HG03135 (cell line): ENCODE data around the gene BTRC.

Source experiments
- ATAC-seq: cut with Tn5 transposase; IDR thresholded peaks from one replicate; pipeline ENCODE4 v1.9.1; 2021; ENCODE audit warnings: mild to moderate bottlenecking, moderate library complexity; ENCODE audit not compliant: unreplicated experiment

The BTRC gene

GRCh38 chr10:101513733-101514132 is 159.8 kb downstream of the BTRC start:
- no peak for ATAC-seq

GRCh38 chr10:101525848-101526247 is 171.9 kb downstream of the BTRC start:
- no peak for ATAC-seq

DNA sequence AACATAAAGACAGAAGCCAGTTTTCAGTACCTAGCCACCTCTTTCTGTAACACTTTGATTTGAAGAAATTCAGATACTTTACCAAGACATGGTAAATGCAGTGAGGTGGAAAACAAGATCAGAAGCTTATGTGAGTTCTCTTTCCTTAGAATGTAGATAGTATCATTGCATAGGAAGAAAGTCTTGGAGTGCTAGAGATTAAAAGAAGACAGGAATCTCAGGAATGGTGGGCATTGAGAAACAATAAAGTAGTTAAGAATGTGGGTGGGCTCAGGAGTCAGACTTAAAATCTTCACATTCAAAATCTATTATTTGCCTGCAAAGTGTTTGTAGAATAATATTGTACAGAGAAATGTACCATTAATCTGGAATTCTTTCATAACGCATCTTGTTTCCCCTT is 175.2 kb downstream of the BTRC start:
- ATAC-seq: no peak

DNA sequence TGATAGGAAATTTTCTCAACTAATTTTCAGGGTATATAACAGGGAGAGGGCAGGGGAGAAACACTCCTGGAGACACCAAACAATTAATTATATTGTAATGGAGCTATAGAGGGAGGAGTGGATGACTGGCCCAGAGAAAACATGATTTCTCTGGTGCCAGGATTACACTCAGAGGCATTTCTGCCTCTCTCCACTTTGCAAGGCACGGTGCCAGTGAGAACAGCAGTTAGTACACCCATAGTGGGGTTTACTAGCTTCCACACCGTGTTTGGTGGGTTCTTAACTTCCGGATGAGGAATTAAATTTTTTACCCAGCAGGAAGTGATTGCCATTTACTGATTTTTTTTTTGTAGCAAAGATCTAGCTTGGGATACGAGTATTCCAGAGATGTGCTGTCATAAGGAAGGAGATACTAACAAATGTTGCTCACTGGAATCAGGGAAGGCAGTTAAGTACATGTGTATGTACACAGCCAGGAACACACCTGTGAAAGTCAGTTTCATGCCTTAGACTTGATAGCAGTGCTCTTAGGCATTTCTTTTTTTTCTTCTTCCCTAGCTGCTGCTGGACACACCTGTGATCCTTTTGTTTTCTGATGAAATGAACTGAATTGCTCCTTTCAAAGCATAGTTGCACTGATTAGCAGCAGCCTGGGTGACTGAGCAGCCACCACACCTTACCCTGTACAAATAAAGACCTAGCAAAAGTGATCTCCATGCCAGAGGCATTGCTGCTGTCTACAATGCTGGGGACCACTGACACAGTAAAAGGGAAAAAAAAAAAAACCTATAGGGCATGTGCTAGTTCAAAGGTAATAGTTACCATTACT is 176.0 kb downstream of the BTRC start:
- no peak for ATAC-seq

GRCh38 chr10:101535949-101536348 is 182.0 kb downstream of the BTRC start:
- peak; percentile 70 for ATAC-seq

GRCh38 chr10:101536800-101537199 is 182.8 kb downstream of the BTRC start:
- ATAC-seq: no peak

DNA sequence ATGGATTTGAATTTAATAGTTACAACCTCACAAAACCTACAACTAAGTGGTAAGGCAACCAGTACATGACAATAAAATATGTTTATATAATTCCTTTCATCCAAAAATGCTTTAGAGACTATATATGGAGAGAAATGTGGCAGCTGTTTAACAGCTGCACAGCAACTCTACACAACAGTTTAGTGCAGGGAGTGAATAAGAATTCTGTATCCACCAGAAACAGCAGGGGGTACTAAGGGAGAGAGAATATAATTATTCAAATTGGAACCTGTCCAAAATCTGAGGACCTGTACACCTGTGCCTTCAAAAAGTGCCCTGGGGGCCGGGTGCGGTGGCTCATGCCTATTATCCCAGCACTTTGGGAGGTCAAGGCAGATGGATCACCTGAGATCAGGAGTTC is 184.5 kb downstream of the BTRC start:
- ATAC-seq: no peak

DNA sequence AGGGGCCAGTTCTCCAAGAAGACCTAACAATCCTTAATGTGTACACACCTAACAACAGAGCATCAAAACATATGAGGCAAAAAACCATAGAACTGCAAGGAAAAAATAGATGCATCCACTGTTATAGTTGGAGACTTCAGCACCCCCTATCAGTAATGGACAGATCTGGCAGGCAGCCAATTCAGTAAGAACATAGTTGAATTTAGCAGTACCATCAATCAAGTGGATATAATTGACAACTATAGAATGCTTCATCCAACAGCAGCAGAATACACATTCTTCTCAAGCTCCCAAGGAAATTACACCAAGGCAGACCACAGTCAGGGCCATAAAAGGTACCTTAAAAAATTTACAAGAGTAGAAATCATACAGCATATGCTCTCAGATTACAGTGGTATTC is 191.9 kb downstream of the BTRC start:
- no peak for ATAC-seq

DNA sequence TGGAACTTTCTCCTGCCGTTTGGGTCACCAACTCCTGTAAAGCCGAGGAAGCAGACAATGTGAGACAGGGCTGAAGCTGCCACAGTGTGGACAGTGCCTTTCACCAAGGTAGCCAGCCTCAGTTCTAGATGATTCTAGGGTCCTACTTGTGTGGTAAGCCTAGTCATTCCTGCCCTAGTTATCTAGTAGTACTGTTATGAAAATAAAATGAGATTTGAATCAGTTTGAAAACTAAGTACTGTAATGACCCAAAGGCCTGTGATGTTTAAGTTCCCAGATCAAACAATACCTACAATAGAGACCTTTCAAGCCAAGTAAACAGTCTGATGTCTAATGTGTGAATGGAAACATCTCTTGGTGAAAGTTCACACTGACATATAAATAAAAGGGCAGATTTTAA is 197.0 kb downstream of the BTRC start:
- no peak for ATAC-seq

- ATAC-seq: no peak
Observed at GRCh38 chr10:101552442-101552841, 198.5 kb downstream of the BTRC start.

- no peak for ATAC-seq
Observed at GRCh38 chr10:101557541-101557940, 203.6 kb downstream of the BTRC start.

GRCh38 chr10:101558204-101558603 is 204.2 kb downstream of the BTRC start:
- ATAC-seq: no peak

- ATAC-seq: no peak
Observed at GRCh38 chr10:101558671-101559595, 205.0 kb downstream of the BTRC start.

- no peak for ATAC-seq
Observed at GRCh38 chr10:101559596-101560297, 205.8 kb downstream of the BTRC start.

- no peak for ATAC-seq
Observed at GRCh38 chr10:101560298-101561067, 206.5 kb downstream of the BTRC start.

GRCh38 chr10:101561068-101561915 is 207.3 kb downstream of the BTRC start:
- no peak for ATAC-seq

GRCh38 chr10:101562231-101562630 is 208.3 kb downstream of the BTRC start:
- ATAC-seq: no peak

GRCh38 chr10:101563007-101563406 is 209.0 kb downstream of the BTRC start:
- ATAC-seq: no peak

GRCh38 chr10:101563497-101564040 is 209.6 kb downstream of the BTRC start:
- no peak for ATAC-seq
